Upper lobe of left lung (tissue), 6 donors: ENCODE results near the gene TNFRSF14. TPM values are rescaled to one million over a fixed set of nuclear protein-coding genes. Genes with fewer than 3 reads are reported as not detected.

Experiments used
- ATAC-seq, 2 donors: fragments of 200-7000 bp; cut with Tn5 transposase; one replicate each; pipeline ENCODE4 v1.9.1; 2022; ENCODE audit warnings: mild to moderate bottlenecking in 2 of 2, moderate library complexity in 2 of 2; ENCODE audit not compliant: low FRiP score in 2 of 2
- DNase-seq, 2 donors: peaks; one replicate each; pipeline ENCODE4 v3.0.0-alpha.2; 2019 to 2020
- H3K27ac ChIP-seq, 4 donors: fragments of 200-600 bp; sonication (generic); one replicate each; pipeline ENCODE4 v1.5.1; 2016 to 2019
- H3K27me3 ChIP-seq, 4 donors: fragments of 200-600 bp; sonication (generic); one replicate each; pipeline ENCODE4 v1.5.1; 2017 to 2019
- H3K36me3 ChIP-seq, 4 donors: fragments of 200-600 bp; sonication (generic); one replicate each; pipeline ENCODE4 v1.5.1; 2016 to 2019
- H3K4me1 ChIP-seq, 4 donors: fragments of 200-600 bp; sonication (generic); one replicate each; pipeline ENCODE4 v1.5.1; 2018 to 2019
- H3K4me3 ChIP-seq, 4 donors: fragments of 200-600 bp; sonication (generic); one replicate each; pipeline ENCODE4 v1.5.1; 2017 to 2019; ENCODE audit warnings: mild to moderate bottlenecking in 2 of 4, moderate library complexity in 1 of 4
- H3K9me3 ChIP-seq, 4 donors: fragments of 200-600 bp; sonication (generic); one replicate each; pipeline ENCODE4 v1.5.1; 2018 to 2019
- EP300 ChIP-seq, 4 donors: sonication (generic); formaldehyde crosslinking; IDR thresholded peaks; one replicate each; pipeline ENCODE4 v1.5.1; 2017; ENCODE audit warnings: antibody characterized with exemption in 4 of 4, control low read depth in 2 of 4
- POLR2A ChIP-seq, 4 donors: fragments of 450-650 bp; IDR thresholded peaks; one replicate each; pipeline ENCODE4 v1.5.1; 2016 to 2017; ENCODE audit warnings: antibody characterized with exemption in 4 of 4, mild to moderate bottlenecking in 2 of 4
- POLR2AphosphoS5 ChIP-seq, 2 donors: sonication (generic); formaldehyde crosslinking; IDR thresholded peaks; one replicate each; pipeline ENCODE4 v1.5.1; 2017; ENCODE audit warnings: antibody characterized with exemption in 2 of 2
- WGBS, 2 donors: methylation state at CpG; one replicate each; pipeline ENCODE4 v1.1.5; 2017 to 2018; 5-methylcytosine and 5-hydroxymethylcytosine counted together
- total RNA-seq, 6 donors: library from RNA; depleted of rRNA in 4 of 6; stranded (reverse); fragments of >200 nt in 4 of 6; gene quantifications; one replicate each; pipeline versions ENCODE4 v1.1.0 to v1.2.1, GENCODE V29; 2016 to 2021
- TF ChIP-seq, protein P1 (sequence below), 6 experiments: fragments of 450-650 bp in 4 of 6; fragments of 200-600 bp in 2 of 6; sonication (generic) in 2 of 6; IDR thresholded peaks; one replicate each; pipeline ENCODE4 v1.5.1; 2016 to 2019; ENCODE audit warnings: antibody characterized with exemption in 6 of 6
- donor health status: DM: no; HTN: no; CAD: no; lungs with moderate emphysema.
- donor health status: DM: no; HTN: yes; CAD: no; lungs with severe emphysema.

TNFRSF14 gene
- total RNA-seq, 6 donors from 2014 or later = 61.1 to 641 (median 147) TPM

DNA sequence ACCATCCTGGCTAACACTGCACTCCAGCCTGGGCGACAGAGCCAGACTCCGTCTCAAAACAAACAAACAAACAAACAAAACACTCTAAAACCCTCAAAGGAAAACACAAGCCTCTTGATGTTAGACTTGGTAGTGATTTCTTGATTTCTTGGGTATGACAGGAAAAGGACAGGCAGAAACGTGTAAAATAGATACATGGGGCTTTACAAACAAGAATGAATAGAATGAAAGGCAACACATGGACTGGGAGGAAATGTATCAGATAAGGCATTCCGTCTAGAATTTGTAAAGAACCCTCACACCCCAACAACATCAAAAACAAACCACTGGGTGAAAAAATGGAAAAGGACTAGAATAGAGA, 22.6 kb downstream of the TNFRSF14 start:
- no peak for ATAC-seq
- Histone ChIP-seq H3K36me3 (no peaks in the 10 kb centered on the region), H3K4me3 (peak overlapping the region in 1 of 4 donors; percentile 40), H3K27ac (peak overlapping the region; percentile 88 to 91 (median 90)), H3K27me3 (no peaks in the 10 kb centered on the region), H3K4me1 (peaks cover 40 to 48% (median 43%) of the 10 kb centered on the region in 4 donors), H3K9me3 (peaks cover 0 to 3% (median 0%) of the 10 kb centered on the region in 4 donors)
- DNase-seq = no peak
- TF ChIP-seq POLR2A (IDR thresholded peaks at IDR 0.05) (no peak), POLR2AphosphoS5 (IDR thresholded peaks at IDR 0.05) (no peak), EP300 (IDR thresholded peaks at IDR 0.05) (no peak)
- TF ChIP-seq, protein P1, sequence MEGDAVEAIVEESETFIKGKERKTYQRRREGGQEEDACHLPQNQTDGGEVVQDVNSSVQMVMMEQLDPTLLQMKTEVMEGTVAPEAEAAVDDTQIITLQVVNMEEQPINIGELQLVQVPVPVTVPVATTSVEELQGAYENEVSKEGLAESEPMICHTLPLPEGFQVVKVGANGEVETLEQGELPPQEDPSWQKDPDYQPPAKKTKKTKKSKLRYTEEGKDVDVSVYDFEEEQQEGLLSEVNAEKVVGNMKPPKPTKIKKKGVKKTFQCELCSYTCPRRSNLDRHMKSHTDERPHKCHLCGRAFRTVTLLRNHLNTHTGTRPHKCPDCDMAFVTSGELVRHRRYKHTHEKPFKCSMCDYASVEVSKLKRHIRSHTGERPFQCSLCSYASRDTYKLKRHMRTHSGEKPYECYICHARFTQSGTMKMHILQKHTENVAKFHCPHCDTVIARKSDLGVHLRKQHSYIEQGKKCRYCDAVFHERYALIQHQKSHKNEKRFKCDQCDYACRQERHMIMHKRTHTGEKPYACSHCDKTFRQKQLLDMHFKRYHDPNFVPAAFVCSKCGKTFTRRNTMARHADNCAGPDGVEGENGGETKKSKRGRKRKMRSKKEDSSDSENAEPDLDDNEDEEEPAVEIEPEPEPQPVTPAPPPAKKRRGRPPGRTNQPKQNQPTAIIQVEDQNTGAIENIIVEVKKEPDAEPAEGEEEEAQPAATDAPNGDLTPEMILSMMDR (IDR thresholded peaks at IDR 0.05) = no peak
- WGBS, 2 donors = 26 to 43% methylated on average over 4 of the region's 4 CpGs

- Histone ChIP-seq H3K4me1 (peaks cover 55 to 63% (median 57%) of the 10 kb centered on the region in 4 donors), H3K36me3 (no peaks in the 10 kb centered on the region)
- 86 to 92% methylated on average over 8 to 10 of the region's 10 CpGs for WGBS, 2 donors
Observed at GRCh38 chr1:2580691-2581090, 24.5 kb downstream of the TNFRSF14 start.

GRCh38 chr1:2582391-2582790, 26.2 kb downstream of the TNFRSF14 start:
- 75 to 77% methylated on average over 5 to 7 of the region's 7 CpGs for WGBS, 2 donors
- H3K36me3 ChIP-seq = no peaks in the 10 kb centered on the region
- H3K27me3 ChIP-seq = no peaks in the 10 kb centered on the region
- H3K4me3 ChIP-seq = no peak overlapping the region
- peaks cover 45 to 54% (median 46%) of the 10 kb centered on the region in 4 donors for H3K4me1 ChIP-seq
- DNase-seq (no peak), ATAC-seq (no peak)
- peak overlapping the region in 2 of 4 donors; percentile 35 to 99 for H3K27ac ChIP-seq
- TF ChIP-seq POLR2A (IDR thresholded peaks at IDR 0.05) (peak in 1 of 4 donors; percentile 32), EP300 (IDR thresholded peaks at IDR 0.05) (no peak)
- H3K9me3 ChIP-seq = no peaks in the 10 kb centered on the region

More at GRCh38 chr1:2580691-2581090, 24.5 kb downstream of the TNFRSF14 start:
- no peak for ATAC-seq
- Histone ChIP-seq H3K4me3 (no peak overlapping the region), H3K27me3 (no peaks in the 10 kb centered on the region), H3K27ac (no peak overlapping the region), H3K9me3 (no peaks in the 10 kb centered on the region)
- DNase-seq = peak in 1 of 2 donors; percentile 36
- TF ChIP-seq EP300 (IDR thresholded peaks at IDR 0.05) (no peak), POLR2AphosphoS5 (IDR thresholded peaks at IDR 0.05) (no peak), POLR2A (IDR thresholded peaks at IDR 0.05) (no peak)
- TF ChIP-seq, protein P1 (IDR thresholded peaks at IDR 0.05) = no peak

DNA sequence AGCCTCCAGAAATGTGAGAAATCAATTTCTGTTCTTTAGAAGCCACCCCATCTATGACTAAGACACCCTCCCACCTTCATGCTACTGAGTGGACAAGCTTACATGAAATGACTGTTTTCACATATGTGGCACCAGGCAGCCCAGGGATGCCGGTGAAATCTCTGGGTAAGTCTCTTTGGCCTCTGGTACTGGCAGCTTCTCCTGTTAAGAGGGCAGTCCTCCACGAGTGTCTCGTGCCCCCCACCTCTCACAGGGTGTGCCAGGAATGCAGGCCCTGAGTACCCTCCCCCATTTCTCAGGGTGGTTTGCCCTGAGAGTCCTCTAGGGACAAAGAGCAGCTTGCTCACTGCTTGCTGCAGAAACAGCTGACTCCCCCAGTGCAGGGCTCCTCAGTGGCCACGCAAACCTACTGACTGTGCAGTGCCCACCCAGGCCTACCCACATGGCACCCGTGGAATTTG, 27.2 kb downstream of the TNFRSF14 start:
- DNase-seq = peak in 1 of 2 donors; percentile 2
- Histone ChIP-seq H3K9me3 (no peaks in the 10 kb centered on the region), H3K4me1 (peaks cover 42 to 54% (median 46%) of the 10 kb centered on the region in 4 donors), H3K27me3 (no peaks in the 10 kb centered on the region), H3K4me3 (peak overlapping the region in 3 of 4 donors; percentile 1 to 30 (median 26)), H3K36me3 (no peaks in the 10 kb centered on the region), H3K27ac (peak overlapping the region; percentile 96 to 99 (median 98))
- ATAC-seq = no peak
- WGBS, 2 donors = 55 to 68% methylated on average over 4 of the region's 5 CpGs
- TF ChIP-seq, protein P1 (IDR thresholded peaks at IDR 0.05) = peak in 1 of 6 experiments; percentile 20
- TF ChIP-seq POLR2AphosphoS5 (IDR thresholded peaks at IDR 0.05) = no peak

DNA sequence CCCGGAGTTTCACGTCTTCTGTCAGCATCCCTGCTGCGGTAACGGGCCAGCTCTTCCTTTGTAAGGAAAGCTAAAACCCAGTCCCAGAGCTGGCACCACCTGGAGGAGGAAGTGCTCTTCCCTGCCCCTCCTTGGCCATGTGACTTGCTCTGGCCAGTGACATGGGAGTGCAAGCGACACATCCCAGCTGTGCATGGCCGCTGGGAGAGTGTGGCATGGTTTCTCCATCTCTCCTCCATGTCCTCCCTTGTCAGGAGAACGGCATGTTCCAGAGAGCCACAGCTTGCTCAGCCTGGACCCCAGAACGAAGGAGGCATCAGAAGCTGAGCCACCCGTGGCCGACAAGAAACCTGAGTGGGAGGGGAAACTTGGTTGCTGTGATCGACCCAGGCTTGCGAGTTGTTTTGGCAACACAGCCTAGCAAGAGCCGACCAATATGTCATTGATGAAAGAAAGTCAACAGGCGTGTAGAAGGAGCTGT, 27.7 kb downstream of the TNFRSF14 start:
- Histone ChIP-seq H3K36me3 (peaks cover 0 to 5% (median 2%) of the 10 kb centered on the region in 4 donors), H3K27me3 (no peaks in the 10 kb centered on the region), H3K27ac (peak overlapping the region; percentile 96 to 99 (median 98)), H3K4me3 (peak overlapping the region in 3 of 4 donors; percentile 1 to 30 (median 26)), H3K4me1 (peaks cover 37 to 54% (median 41%) of the 10 kb centered on the region in 4 donors), H3K9me3 (no peaks in the 10 kb centered on the region)
- WGBS, 2 donors = 64 to 67% methylated on average over 14 of the region's 14 CpGs
- DNase-seq = peak in 1 of 2 donors; percentile 79
- TF ChIP-seq POLR2A (IDR thresholded peaks at IDR 0.05) (peak in 1 of 4 donors; percentile 53), EP300 (IDR thresholded peaks at IDR 0.05) (peak in 2 of 4 donors; percentile 84 to 92), POLR2AphosphoS5 (IDR thresholded peaks at IDR 0.05) (peak; percentile 91 to 93)
- TF ChIP-seq, protein P1 (IDR thresholded peaks at IDR 0.05) = no peak
- ATAC-seq = peak in 1 of 2 donors; percentile 3
